Nucleus accumbens (tissue), 56 donors: ENCODE results near the gene PRMT1.
A peak's percentile ranks its signal among the peaks of the same experiment; 100 is the strongest.

Experiments used
- DNase-seq, 56 donors: peaks; one replicate each; lab custom pipeline; 2025; lab: John Stamatoyannopoulos, UW

Gene PRMT1

GRCh38 chr19:49651029-49651819 is 25.8 kb upstream of the PRMT1 start:
- DNase-seq: no peak

DNA sequence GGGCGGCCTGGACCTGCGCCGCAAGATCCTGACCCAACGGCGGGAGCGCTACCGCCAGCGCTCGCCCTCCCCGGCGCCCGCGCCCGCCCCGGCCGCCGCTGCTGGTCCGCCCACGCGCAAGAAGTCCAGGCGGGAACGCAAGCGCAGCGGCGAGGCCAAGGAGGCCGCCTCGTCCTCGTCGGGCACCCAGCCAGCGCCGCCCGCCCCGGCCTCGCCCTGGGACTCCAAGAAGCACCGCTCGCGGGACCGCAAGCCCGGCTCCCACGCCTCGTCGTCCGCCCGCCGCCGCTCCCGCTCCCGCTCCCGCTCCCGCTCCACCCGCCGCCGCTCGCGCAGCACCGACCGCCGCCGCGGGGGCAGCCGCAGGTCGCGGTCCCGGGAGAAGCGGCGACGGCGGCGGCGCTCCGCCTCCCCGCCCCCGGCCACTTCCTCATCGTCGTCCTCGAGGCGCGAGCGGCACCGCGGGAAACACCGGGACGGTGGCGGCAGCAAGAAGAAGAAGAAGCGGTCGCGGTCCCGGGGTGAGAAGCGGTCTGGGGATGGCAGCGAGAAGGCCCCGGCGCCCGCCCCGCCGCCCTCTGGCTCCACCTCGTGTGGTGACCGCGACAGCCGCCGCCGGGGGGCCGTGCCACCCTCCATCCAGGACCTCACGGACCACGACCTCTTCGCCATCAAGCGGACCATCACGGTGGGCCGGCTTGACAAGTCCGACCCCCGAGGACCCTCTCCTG is 25.1 kb upstream of the PRMT1 start:
- DNase-seq: no peak

GRCh38 chr19:49652551-49653465 is 24.3 kb upstream of the PRMT1 start:
- DNase-seq: no peak

DNA sequence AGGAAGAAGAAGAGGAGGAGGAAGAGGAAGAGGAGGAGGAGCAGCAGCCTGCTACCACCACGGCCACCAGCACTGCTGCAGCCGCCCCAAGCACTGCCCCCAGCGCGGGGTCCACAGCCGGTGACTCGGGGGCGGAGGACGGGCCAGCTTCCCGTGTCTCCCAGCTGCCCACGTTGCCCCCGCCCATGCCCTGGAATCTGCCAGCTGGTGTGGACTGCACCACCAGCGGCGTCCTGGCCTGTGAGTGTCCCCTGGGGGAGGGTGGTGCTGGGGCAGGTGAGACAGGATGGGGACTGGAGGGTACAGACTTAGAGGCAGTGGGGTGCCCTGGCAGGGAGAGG is 23.6 kb upstream of the PRMT1 start:
- DNase-seq: no peak

DNA sequence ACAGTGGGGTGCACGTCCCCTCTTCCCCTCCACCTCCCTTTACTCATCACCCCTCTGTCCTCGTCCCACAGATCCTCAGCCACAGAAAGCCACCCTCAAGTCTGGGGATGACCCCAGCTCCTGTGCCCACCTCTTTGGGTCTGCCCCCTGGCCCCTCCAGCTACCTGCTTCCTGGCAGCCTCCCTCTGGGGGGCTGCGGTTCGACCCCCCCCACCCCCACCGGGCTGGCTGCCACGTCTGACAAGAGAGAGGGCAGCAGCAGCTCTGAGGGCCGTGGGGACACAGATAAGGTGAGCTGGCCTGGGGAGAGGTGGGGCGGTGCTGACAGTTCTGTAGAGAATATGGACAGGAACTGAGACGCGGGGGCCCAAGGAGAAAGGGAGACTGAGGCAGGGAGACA is 22.5 kb upstream of the PRMT1 start:
- no peak for DNase-seq

DNA sequence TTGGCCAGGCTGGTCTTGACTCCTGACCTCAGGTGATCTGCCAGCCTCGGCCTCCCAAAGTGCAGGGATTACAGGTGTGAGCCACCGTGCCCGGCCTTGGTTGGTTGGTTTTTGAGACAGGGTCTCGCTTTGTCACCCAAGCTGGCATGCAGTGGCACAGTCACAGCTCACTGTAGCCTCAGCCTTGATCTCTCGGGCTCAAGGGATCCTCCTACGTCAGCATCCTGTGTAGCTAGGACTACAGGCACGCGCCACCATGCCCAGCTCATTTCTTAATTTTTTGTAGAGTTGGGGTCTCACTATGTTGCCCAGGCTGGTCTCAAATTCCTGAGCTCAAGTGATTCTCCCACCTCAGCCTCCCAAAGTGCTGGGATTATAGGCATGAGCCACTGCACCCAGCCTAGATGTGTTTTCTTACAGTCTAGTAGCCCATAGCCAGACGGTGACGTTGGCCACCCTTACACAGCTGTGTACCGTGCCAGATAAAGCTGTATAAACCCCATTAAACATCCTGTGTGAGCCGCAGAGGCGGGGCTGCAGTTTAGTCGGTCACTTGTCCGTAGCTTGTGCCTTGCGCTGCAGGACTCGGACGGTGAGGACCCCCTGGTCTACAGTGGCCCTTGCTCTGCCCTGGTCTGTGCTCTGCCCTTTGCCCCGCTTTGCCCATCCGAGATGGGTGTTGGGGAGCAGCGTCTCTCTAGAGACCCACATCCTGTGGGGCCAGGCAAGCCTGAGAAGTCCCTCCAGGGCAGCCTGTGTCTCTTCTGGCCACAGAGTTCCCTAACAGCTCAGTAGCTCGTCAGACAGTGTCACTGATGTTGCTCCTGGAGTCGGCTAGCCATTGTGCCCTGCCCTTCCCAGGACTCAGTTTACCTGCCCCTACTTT is 21.3 kb upstream of the PRMT1 start:
- no peak for DNase-seq

DNA sequence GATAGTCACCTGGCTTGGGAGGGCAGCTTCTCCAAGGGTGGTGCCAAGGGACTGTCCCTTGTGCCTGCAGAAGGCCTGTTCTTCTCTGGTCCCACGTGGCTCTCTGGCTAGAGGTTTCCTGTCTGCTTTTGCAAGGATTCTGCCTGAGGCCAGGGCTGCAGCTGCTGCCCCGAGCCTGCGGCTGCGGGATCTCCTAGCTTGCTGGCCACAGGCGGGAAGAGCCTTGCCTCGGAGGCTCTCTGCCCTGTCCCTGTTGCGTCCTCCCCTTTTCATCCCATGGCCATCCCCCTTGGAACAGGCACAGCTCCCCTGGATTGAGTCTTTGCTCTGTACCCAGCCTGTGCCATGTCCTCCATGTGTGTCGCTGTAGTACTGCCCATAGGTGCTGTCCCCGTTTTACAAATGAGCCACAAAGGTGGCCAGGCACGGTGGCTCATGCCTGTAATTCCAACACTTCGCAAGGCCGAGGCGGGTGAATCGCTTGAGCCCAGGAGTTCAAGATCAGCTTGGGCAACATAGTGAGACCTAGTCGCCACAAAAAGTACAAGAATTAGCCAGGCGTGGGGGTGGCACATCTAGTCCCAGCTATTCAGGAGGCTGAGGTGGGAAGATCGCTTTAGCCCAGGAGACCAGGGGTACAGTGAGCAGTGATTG is 20.5 kb upstream of the PRMT1 start:
- no peak for DNase-seq

DNA sequence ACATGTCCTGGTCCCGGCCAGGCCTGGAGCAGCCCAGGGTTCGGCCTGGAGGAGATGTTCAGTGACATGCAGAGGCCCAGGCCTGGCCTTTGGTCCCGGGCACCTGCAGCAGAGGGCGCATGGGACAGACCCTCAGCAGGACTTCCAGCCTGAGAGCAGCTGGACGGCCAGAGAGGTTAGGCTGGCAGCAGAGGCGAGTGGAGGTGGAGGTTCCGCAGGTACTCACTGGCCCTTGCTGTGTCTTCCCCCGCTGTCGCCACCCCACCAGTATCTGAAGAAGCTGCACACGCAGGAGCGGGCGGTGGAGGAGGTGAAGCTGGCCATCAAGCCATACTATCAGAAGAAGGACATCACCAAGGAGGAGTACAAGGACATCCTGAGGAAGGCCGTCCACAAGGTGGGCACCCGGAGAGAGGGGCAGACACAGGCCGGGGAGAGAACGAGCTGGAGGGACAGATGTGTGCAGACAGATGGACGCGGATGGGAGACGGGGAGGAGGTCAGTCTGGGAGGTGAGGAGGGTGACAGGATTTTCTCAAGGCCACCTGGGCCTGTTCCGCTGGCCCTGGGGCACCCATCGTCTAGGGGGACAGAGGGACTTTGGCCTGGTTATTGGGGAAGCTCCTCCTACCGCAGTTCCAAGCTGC is 19.5 kb upstream of the PRMT1 start:
- DNase-seq: no peak

- no peak for DNase-seq
Observed at GRCh38 chr19:49658139-49658517, 18.9 kb upstream of the PRMT1 start.

GRCh38 chr19:49658566-49659442 is 18.3 kb upstream of the PRMT1 start:
- DNase-seq: no peak

DNA sequence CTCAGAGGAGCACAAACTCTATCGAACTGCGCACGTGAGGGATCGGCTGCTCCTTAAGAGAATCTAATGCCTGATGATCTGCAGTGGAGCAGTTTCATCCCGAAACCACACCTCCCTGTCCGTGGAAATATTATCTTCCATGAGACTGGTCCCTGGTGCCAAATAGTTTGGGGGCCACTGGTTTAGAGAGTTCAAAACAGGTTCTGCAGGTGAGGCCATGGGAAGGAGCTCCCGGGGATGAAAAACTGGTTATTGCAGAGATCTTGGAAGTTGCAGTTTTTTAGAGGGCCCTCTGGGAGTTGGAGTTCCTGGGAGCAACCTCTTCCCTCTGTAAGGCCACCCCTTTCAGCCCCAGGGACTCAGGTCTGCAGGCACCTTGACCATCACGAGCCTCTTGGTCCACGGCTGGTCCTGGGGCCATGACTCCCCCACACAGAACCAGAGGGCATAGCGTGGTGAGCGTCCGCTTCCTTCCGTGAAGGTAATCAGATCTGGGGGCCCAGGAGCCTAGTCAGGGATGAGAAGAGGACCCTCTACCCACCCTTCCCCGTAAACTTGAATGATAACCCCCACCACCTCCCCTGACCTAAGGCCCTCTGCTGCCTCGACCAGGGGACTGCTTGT is 16.6 kb upstream of the PRMT1 start:
- DNase-seq: no peak

DNA sequence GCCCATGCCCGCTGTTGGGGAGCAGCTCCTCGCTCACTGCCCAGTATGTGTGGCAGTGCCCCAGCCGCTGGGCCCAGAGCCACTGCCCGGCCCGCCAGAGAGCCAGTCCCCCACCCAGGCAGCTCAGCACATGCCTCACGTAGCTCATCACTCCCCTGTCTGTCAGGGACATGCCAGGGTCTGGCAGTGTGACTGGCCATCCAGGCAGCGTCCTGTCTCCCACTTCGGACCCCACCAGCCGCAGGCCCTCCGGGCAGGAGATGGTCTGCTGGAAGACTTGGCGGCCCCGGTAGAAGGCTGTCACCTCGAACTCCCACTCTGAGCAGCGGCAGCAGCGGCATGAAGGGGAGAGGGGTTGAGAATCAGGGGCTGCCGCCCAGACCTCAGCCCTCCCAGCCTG is 15.1 kb upstream of the PRMT1 start:
- DNase-seq: no peak

- no peak for DNase-seq
Observed at GRCh38 chr19:49663224-49663623, 13.8 kb upstream of the PRMT1 start.

DNA sequence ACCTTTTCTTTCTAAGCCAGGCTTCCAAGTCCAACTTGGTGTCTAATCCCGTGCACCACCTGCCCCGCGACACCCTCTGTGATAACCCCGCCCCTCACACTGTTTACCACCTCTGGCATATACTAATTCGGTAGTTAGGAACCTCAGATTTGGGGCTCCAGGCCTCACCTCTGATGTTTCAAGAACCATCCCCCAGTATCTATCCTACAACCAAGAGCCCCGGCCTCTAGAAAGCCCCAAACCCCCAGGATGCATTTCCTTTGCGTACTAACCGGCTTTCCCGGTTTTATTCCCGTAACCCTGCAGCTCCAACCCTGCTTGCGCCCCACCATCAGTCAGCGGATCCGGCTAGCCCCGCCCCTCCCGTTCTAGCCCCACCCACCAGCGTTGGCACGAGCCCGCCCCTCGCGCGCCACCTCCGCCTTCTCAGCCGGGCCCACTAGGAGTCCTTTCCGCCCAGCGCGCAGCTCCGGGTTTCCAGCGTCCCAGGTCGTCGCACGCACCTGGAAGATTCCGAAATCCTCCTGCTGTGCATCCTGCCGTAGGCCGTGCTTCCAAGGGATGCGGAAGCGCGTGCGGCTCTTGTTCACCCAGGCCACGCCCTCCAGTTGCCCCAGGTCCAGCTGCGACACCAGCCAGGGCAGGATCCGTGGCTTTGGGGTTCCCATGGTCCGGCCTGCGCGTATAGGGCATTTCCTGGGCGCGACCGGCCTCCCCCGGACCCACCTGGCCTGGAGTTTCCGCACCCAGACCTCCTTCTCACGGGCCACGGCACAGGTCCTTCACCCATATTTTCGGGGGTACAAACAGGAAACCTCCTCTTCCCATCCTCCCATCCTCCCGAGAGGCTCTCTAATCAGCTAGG is 12.7 kb upstream of the PRMT1 start:
- peak in 55 of 56 donors; percentile 31 to 94 (median 79) for DNase-seq

GRCh38 chr19:49665036-49665350 is 12.1 kb upstream of the PRMT1 start:
- DNase-seq: peak in 1 of 56 donors; percentile 24

- DNase-seq: peak; percentile 40 to 98 (median 91)
Observed at GRCh38 chr19:49665351-49666119, 11.5 kb upstream of the PRMT1 start, which contains the start of the genes BCL2L12 and IRF3. TSS of gene BCL2L12 (plus strand) at chr19:49665933. CDS start at chr19:49666693, 760 bp downstream. TSS of gene IRF3 (minus strand) at chr19:49665857. CDS start at chr19:49664838, 1,019 bp downstream.
